Measurements from ENCODE around the gene ZFPM1. TPM values are rescaled to one million over a fixed set of nuclear protein-coding genes. Genes with fewer than 3 reads are reported as not detected.
A peak's percentile ranks its signal among the peaks of the same experiment; 100 is the strongest.

The ZFPM1 gene
- total and polyA plus RNA-seq, 2 experiments from 2014 or later, result 0.53 to 2.2 TPM

DNA sequence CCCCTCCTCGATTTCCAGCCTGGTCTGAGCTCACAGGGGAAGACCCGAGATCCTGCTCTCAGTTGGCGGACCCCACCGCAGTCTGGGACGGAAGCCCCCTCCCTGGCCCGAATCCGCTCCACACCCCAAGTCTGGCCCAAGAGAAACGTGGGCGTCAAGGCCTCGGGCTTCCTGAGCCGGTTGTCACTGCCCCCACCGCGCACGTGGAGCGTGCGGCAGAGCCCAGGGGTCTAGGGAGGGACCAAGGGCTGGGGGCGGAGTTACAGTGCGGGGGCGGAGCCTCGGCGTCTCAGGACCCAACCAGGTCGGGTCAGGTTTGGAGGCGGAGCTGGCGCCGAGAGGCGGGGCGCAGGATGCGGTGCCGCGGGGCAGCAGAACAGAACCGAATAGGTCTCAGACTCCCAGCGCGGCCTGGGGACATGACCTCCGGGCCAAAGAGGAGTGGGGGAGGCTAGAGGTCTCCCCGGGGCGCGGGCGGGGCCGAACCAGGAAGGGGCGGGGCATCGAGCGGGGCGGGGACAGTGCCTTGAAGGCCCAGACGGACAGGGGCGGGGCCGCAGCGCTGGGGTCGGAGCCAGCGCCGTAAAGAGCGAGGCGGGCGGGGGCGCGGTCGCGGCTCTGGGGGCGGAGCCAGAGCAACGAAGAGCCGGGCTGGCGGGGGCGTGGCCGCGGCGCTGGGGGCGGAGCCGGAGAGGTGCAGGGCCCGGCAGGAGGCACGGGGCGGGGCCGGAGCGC, 431 bp upstream of the ZFPM1 start:
- Histone ChIP-seq H4K20me1 (replicated peaks; ENCODE audit: insufficient read depth) (no peaks in the 10 kb centered on the region; the same call in 1 of the 2 replicates), H3F3A (replicated peaks; ENCODE audit: low read depth) (0 out of 2 replicates have a peak, but pooled peaks cover 3% of the 10 kb centered on the region), H3K27ac (ENCODE audit: low read depth) (peak overlapping the region; percentile 66; the same call in 1 of the 2 replicates), H2AFZ (peak overlapping the region; percentile 99), H3K27me3 (ENCODE audit: insufficient read depth) (peaks cover 55% of the 10 kb centered on the region), H3K9me2 (ENCODE audit: insufficient read depth) (no peaks in the 10 kb centered on the region), H3K36me3 (ENCODE audit: insufficient read depth) (no peaks in the 10 kb centered on the region), H3K79me2 (replicated peaks; ENCODE audit: insufficient read depth) (no peaks in the 10 kb centered on the region), H3K4me3 (peak overlapping the region; percentile 80), H3K4me1 (ENCODE audit: insufficient read depth) (peaks cover 9% of the 10 kb centered on the region), H3K4me2 (peak overlapping the region; percentile 77)
- Mint-ChIP-seq H3K27ac (no peak overlapping the region), H3K9me3 (peaks cover 3% of the 10 kb centered on the region; the same call in 1 of the 3 replicates), H3K4me1 (peaks cover 14% of the 10 kb centered on the region; the same call in 2 of the 3 replicates), H3K27me3 (ENCODE audit: insufficient read depth, low read depth, poor library complexity) (peaks cover 49% of the 10 kb centered on the region), H3K4me3 (peak overlapping the region; percentile 74), H3K36me3 (ENCODE audit: low read depth) (no peaks in the 10 kb centered on the region)
- DNase-seq (ENCODE audit: low spot score), result peak; percentile 97
- ATAC-seq, result peak; percentile 73
- TF ChIP-seq, protein P1, sequence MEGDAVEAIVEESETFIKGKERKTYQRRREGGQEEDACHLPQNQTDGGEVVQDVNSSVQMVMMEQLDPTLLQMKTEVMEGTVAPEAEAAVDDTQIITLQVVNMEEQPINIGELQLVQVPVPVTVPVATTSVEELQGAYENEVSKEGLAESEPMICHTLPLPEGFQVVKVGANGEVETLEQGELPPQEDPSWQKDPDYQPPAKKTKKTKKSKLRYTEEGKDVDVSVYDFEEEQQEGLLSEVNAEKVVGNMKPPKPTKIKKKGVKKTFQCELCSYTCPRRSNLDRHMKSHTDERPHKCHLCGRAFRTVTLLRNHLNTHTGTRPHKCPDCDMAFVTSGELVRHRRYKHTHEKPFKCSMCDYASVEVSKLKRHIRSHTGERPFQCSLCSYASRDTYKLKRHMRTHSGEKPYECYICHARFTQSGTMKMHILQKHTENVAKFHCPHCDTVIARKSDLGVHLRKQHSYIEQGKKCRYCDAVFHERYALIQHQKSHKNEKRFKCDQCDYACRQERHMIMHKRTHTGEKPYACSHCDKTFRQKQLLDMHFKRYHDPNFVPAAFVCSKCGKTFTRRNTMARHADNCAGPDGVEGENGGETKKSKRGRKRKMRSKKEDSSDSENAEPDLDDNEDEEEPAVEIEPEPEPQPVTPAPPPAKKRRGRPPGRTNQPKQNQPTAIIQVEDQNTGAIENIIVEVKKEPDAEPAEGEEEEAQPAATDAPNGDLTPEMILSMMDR (conservative IDR thresholded peaks at IDR 0.05; ENCODE audit: low read depth in 2 of 2), result no peak
- TF ChIP-seq STAT1 (IDR thresholded peaks at IDR 0.05; ENCODE audit: unreplicated experiment), result no peak
- 0 out of 2 replicates have a peak, but pooled peaks have one; percentile 14 for TF ChIP-seq CREB1 (CRISPR knock-in tag; IDR thresholded peaks at IDR 0.05; ENCODE audit: low read depth)
- TF ChIP-seq POLR2AphosphoS5 (IDR thresholded peaks at IDR 0.05; ENCODE audit: low read depth), result peak; percentile 32; the same call in 1 of the 2 replicates

DNA sequence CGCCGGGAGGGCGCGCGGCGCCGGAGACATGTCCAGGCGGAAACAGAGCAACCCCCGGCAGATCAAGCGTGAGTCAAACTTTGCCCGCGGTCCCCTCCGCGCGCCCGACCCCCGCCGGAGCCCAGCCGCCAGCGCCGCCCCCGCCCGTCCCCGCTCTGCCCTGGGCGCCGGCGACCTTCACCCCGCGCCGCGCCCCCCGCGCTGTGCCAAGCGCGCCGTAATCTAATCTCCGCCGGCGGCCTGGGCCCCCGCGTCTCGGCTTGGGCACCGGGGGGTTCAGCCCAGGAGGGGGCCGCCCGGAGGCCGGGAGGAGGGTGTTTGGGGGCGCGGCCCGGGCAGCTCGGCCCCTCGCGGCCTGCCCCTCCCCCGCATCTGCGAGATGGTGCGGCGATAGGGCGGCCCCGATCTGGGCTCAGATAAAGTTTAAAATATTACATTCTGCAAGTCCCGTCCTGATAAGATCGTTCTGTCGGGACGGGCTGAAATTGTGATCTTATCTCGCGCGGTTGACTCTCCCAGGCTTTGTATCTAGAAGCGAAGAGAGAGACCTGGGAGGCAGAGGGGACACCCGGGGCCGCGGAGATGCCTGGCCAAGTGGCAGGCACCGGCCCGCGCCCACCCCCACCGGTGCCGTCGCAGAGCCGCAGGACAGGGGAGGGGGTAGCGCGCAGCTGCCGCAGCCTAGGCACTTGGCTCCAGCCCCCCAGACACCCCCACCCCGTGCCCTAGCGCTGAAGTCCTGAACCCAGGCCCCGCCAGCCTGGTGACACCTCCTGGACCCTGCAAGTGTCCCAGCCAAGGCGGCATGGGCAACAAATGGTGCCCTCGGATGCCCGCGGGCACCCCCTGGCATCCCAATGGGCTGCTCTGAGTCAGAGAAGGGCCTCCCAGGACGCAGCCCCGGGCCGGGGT, 787 bp downstream of the ZFPM1 start:
- H3K4me3 Mint-ChIP-seq, result peak overlapping the region; percentile 76
- TF ChIP-seq CREB1 (CRISPR knock-in tag; IDR thresholded peaks at IDR 0.05; ENCODE audit: low read depth) (no peak), ZNF462 (CRISPR knock-in tag; IDR thresholded peaks at IDR 0.05) (no peak), EZH2 (IDR thresholded peaks at IDR 0.05; ENCODE audit: low read depth, unreplicated experiment) (peak; percentile 70), POLR2AphosphoS5 (IDR thresholded peaks at IDR 0.05; ENCODE audit: low read depth) (no peak)

More for the DNA sequence above, 787 bp downstream of the ZFPM1 start:
- Histone ChIP-seq H3F3A (replicated peaks; ENCODE audit: low read depth) (0 out of 2 replicates have a peak, but pooled peaks cover 3% of the 10 kb centered on the region), H3K9me2 (ENCODE audit: insufficient read depth) (no peaks in the 10 kb centered on the region), H3K79me2 (replicated peaks; ENCODE audit: insufficient read depth) (no peaks in the 10 kb centered on the region), H2AFZ (no peak overlapping the region), H3K36me3 (ENCODE audit: insufficient read depth) (no peaks in the 10 kb centered on the region), H3K27me3 (ENCODE audit: insufficient read depth) (peaks cover 62% of the 10 kb centered on the region), H3K4me1 (ENCODE audit: insufficient read depth) (peaks cover 9% of the 10 kb centered on the region), H3K27ac (ENCODE audit: low read depth) (no peak overlapping the region), H3K4me3 (peak overlapping the region; percentile 72), H4K20me1 (replicated peaks; ENCODE audit: insufficient read depth) (no peaks in the 10 kb centered on the region; the same call in 1 of the 2 replicates), H3K4me2 (peak overlapping the region; percentile 88)
- Mint-ChIP-seq H3K27ac (no peak overlapping the region), H3K4me1 (peaks cover 14% of the 10 kb centered on the region; the same call in 2 of the 3 replicates), H3K9me3 (peaks cover 3% of the 10 kb centered on the region; the same call in 1 of the 3 replicates), H3K27me3 (ENCODE audit: insufficient read depth, low read depth, poor library complexity) (peaks cover 51% of the 10 kb centered on the region), H3K36me3 (ENCODE audit: low read depth) (no peaks in the 10 kb centered on the region)
- ATAC-seq, result no peak
- DNase-seq (ENCODE audit: low spot score), result peak; percentile 38

All from GM23338 (cell line).